GM11168 (cell line): Measurements from ENCODE around the gene NFATC3.

Experiments used
- in situ Hi-C: fragments of 300-500 bp; cut with MboI; formaldehyde crosslinking; loops from one replicate; pipeline ENCODE4 v1.12.0; 2022; ENCODE audit warnings: low sequenced_read_pairs; ENCODE audit not compliant: unreplicated experiment

Gene NFATC3

GRCh38 chr16:68238029-68238345 lies 152.8 kb downstream of the NFATC3 start:
- in situ Hi-C loops = no loop called here

- in situ Hi-C loops = no loop called here
Measured at GRCh38 chr16:68242085-68242484, 156.9 kb downstream of the NFATC3 start.

GRCh38 chr16:68242926-68243858 lies 158.0 kb downstream of the NFATC3 start:
- in situ Hi-C loops = no loop called here

- in situ Hi-C loops = no loop called here
Measured at GRCh38 chr16:68244481-68244902, 159.3 kb downstream of the NFATC3 start.

GRCh38 chr16:68244903-68245853 lies 160.0 kb downstream of the NFATC3 start, which contains the start of gene PLA2G15:
TSS of gene PLA2G15 (plus strand) at chr16:68245373. CDS start at chr16:68245427, 54 bp downstream.
- in situ Hi-C loops = no loop called here

- in situ Hi-C loops = no loop called here
Measured at GRCh38 chr16:68246121-68246520, 161.0 kb downstream of the NFATC3 start.

- in situ Hi-C loops = no loop called here
Measured at GRCh38 chr16:68246666-68247065, 161.5 kb downstream of the NFATC3 start.

- in situ Hi-C loops = no loop called here
Measured at GRCh38 chr16:68247400-68247799, 162.2 kb downstream of the NFATC3 start.

GRCh38 chr16:68247932-68248331 lies 162.8 kb downstream of the NFATC3 start:
- in situ Hi-C loops = no loop called here

GRCh38 chr16:68249371-68249770 lies 164.2 kb downstream of the NFATC3 start:
- in situ Hi-C loops = no loop called here

- in situ Hi-C loops = no loop called here
Measured at GRCh38 chr16:68250951-68251350, 165.8 kb downstream of the NFATC3 start.

- in situ Hi-C loops = no loop called here
Measured at GRCh38 chr16:68251832-68252231, 166.7 kb downstream of the NFATC3 start.

- in situ Hi-C loops = no loop called here
Measured at GRCh38 chr16:68252383-68252782, 167.2 kb downstream of the NFATC3 start.

GRCh38 chr16:68253721-68254120 lies 168.6 kb downstream of the NFATC3 start:
- in situ Hi-C loops = no loop called here

- in situ Hi-C loops = loop anchor here (5.0 kb wide), 1 partner anchor 57 kb away; the partner anchor contains the start of genes PRMT7 and SLC7A6OS
Measured at GRCh38 chr16:68255712-68256111, 170.5 kb downstream of the NFATC3 start.

GRCh38 chr16:68257251-68257905 lies 172.2 kb downstream of the NFATC3 start:
- in situ Hi-C loops = loop anchor here (5.0 kb wide), 1 partner anchor 55 kb away; the partner anchor contains the start of genes PRMT7 and SLC7A6OS

GRCh38 chr16:68257906-68258800 lies 173.0 kb downstream of the NFATC3 start:
- in situ Hi-C loops = loop anchor here (5.0 kb wide), 1 partner anchor 54 kb away; the partner anchor contains the start of genes PRMT7 and SLC7A6OS

- in situ Hi-C loops = loop anchor here (5.0 kb wide), 1 partner anchor 53 kb away; the partner anchor contains the start of genes PRMT7 and SLC7A6OS
Measured at GRCh38 chr16:68259007-68259825, 174.0 kb downstream of the NFATC3 start.
